ENCODE measurements around the gene MEGF11.

The MEGF11 gene

GRCh38 chr15:65960586-65960985 is 293.0 kb downstream of the MEGF11 start:
- no peak for FAIRE-seq

- FAIRE-seq, result no peak
Measured at GRCh38 chr15:65958835-65959234, 294.7 kb downstream of the MEGF11 start.

- no peak for FAIRE-seq
Measured at GRCh38 chr15:65957451-65957850, 296.1 kb downstream of the MEGF11 start.

GRCh38 chr15:65956899-65957298 is 296.7 kb downstream of the MEGF11 start:
- no peak for FAIRE-seq

GRCh38 chr15:65956307-65956706 is 297.2 kb downstream of the MEGF11 start:
- no peak for FAIRE-seq

GRCh38 chr15:65954289-65954741 is 299.2 kb downstream of the MEGF11 start:
- no peak for FAIRE-seq

GRCh38 chr15:65953622-65954021 is 299.9 kb downstream of the MEGF11 start:
- FAIRE-seq, result no peak

- FAIRE-seq, result no peak
Measured at GRCh38 chr15:65952391-65953053, 301.0 kb downstream of the MEGF11 start.

GRCh38 chr15:65951007-65951406 is 302.5 kb downstream of the MEGF11 start:
- no peak for FAIRE-seq

- FAIRE-seq, result no peak
Measured at GRCh38 chr15:65949491-65949890, 304.1 kb downstream of the MEGF11 start.

GRCh38 chr15:65949011-65949410 is 304.5 kb downstream of the MEGF11 start:
- no peak for FAIRE-seq

GRCh38 chr15:65948383-65948782 is 305.2 kb downstream of the MEGF11 start:
- no peak for FAIRE-seq

- no peak for FAIRE-seq
Measured at GRCh38 chr15:65947041-65947440, 306.5 kb downstream of the MEGF11 start.

- FAIRE-seq, result no peak
Measured at GRCh38 chr15:65945616-65946015, 307.9 kb downstream of the MEGF11 start.

GRCh38 chr15:65944404-65944803 is 309.1 kb downstream of the MEGF11 start:
- no peak for FAIRE-seq

GRCh38 chr15:65942436-65942835 is 311.1 kb downstream of the MEGF11 start:
- FAIRE-seq, result no peak

- FAIRE-seq, result no peak
Measured at GRCh38 chr15:65940618-65940909, 313.0 kb downstream of the MEGF11 start.

GRCh38 chr15:65939901-65940617 is 313.5 kb downstream of the MEGF11 start:
- FAIRE-seq, result no peak

- no peak for FAIRE-seq
Measured at GRCh38 chr15:65938604-65939003, 314.9 kb downstream of the MEGF11 start.

- FAIRE-seq, result no peak
Measured at GRCh38 chr15:65937476-65937875, 316.1 kb downstream of the MEGF11 start.

GRCh38 chr15:65937054-65937453 is 316.5 kb downstream of the MEGF11 start:
- FAIRE-seq, result no peak

- no peak for FAIRE-seq
Measured at GRCh38 chr15:65936282-65936681, 317.3 kb downstream of the MEGF11 start.

- no peak for FAIRE-seq
Measured at GRCh38 chr15:65935391-65935790, 318.2 kb downstream of the MEGF11 start.

GRCh38 chr15:65931221-65931620 is 322.3 kb downstream of the MEGF11 start:
- FAIRE-seq, result no peak

- FAIRE-seq, result no peak
Measured at GRCh38 chr15:65930134-65930533, 323.4 kb downstream of the MEGF11 start.

Data from A204.1 (cell line).